ENCODE results near the gene ANKRD34A. TPM values are rescaled to one million over a fixed set of nuclear protein-coding genes. Genes with fewer than 3 reads are reported as not detected.

The ANKRD34A gene
- total and polyA plus RNA-seq, 2 of the 8 experiments (the other 6 are each of a cell fraction or from before 2014, with no cell fraction given), result 0.15 to 0.20 TPM

DNA sequence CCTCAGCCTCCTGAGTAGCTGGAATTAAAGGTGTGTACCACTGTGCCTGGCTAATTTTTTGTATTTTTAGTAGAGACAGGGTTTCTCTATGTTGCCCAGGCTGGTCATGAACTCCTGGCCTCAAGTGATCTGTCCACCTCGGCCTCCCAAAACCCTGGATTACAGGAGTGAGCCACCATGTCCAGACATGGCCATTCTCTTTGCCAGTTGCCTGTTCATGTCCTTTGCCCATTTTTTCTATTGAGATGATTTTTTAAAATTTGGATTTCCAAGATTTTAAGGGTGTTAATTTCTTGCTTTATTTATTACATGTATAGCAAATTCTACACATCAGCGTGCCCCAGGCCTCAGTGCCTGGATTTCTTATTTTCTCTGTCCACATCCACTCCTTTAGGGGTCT, 2.9 kb upstream of the ANKRD34A start:
- no peaks in the 10 kb centered on the region for H3K79me1 ChIP-seq (ENCODE audit: low read depth, low read length)
- no peak for DNase-seq (ENCODE audit: low read depth in 1 of 2, low spot score in 2 of 2)
- H3K18ac ChIP-seq (ENCODE audit: extremely low read depth, low read length), result no peak overlapping the region
- H2BK15ac ChIP-seq (ENCODE audit: low read length), result no peak overlapping the region
- H3K23me2 ChIP-seq (ENCODE audit: low read depth, low read length), result peaks cover 4% of the 10 kb centered on the region; the same call in 1 of the 2 replicates
- H4K5ac ChIP-seq (ENCODE audit: insufficient read length, low read depth, low read length), result no peak overlapping the region
- POLR2A ChIA-PET (ENCODE audit: partially characterized antibody), result interaction anchor here (2.8 kb wide), 1 partner anchor 26 kb away, joined by 9 read pairs; no protein-coding TSS in a partner anchor
- H2AFZ ChIP-seq (ENCODE audit: low read length), result no peak overlapping the region
- FAIRE-seq, result no peak
- H3K56ac ChIP-seq (replicated peaks; ENCODE audit: insufficient read length, low read depth, low read length), result no peak overlapping the region
- no peaks in the 10 kb centered on the region for H3K36me3 ChIP-seq (ENCODE audit: control insufficient read depth in 2 of 4, insufficient read depth in 4 of 4, low read length in 3 of 4)
- H4K20me1 ChIP-seq (replicated peaks in 1 of 2; ENCODE audit: control insufficient read depth in 1 of 2, insufficient read depth in 2 of 2, low read length in 2 of 2), result no peaks in the 10 kb centered on the region
- H4K91ac ChIP-seq (replicated peaks; ENCODE audit: insufficient read length, low read length), result no peak overlapping the region
- H2BK12ac ChIP-seq (ENCODE audit: low read depth, low read length), result no peak overlapping the region
- H2AK5ac ChIP-seq (ENCODE audit: low read depth, low read length), result no peak overlapping the region
- no peak overlapping the region for H3K4ac ChIP-seq (replicated peaks; ENCODE audit: insufficient read length, low read depth, low read length)
- H3K9me3 ChIP-seq (ENCODE audit: insufficient read depth in 2 of 2, low read depth in 1 of 2, low read length in 1 of 2), result no peaks in the 10 kb centered on the region
- peaks cover 11 to 20% (median 18%) of the 10 kb centered on the region in 4 experiments for H3K27me3 ChIP-seq (replicated peaks in 1 of 4; ENCODE audit: control insufficient read depth in 3 of 4, extremely low read depth in 1 of 4, insufficient read depth in 3 of 4, low read length in 3 of 4)
- H3K14ac ChIP-seq (ENCODE audit: insufficient read length), result no peak overlapping the region
- no peak overlapping the region for H3K4me3 ChIP-seq (ENCODE audit: extremely low read depth in 1 of 4, insufficient read depth in 2 of 4, low read depth in 3 of 4, low read length in 4 of 4)
- no peak overlapping the region for H4K8ac ChIP-seq (ENCODE audit: extremely low read depth, insufficient read depth, low read length)
- WGBS, 2 experiments (ENCODE audit: extremely low coverage in 1 of 2, insufficient coverage in 1 of 2, insufficient read length in 1 of 2, insufficient replicate concordance in 2 of 2, low coverage in 1 of 2, low lambda C conversion rate in 2 of 2, missing lambda C conversion rate in 1 of 2), result 90% methylated on average over 2 of the region's 2 CpGs; no CpG with 5 or more reads in 1 of the 2 experiments
- H2BK120ac ChIP-seq (replicated peaks; ENCODE audit: low read depth, low read length), result no peak overlapping the region
- no peak overlapping the region for H2BK20ac ChIP-seq (ENCODE audit: low read length)
- no peak overlapping the region for H3K4me2 ChIP-seq (ENCODE audit: insufficient read depth in 1 of 2, low read depth in 2 of 2, low read length in 2 of 2)
- peaks cover 0 to 6% (median 3%) of the 10 kb centered on the region in 4 experiments; a peak in 4 of 7 replicates for H3K4me1 ChIP-seq (replicated peaks in 1 of 4; ENCODE audit: control insufficient read depth in 3 of 4, insufficient read depth in 4 of 4, low read length in 3 of 4)
- H3K23ac ChIP-seq (ENCODE audit: insufficient read length), result no peak overlapping the region
- no peaks in the 10 kb centered on the region for H3K79me2 ChIP-seq (ENCODE audit: control insufficient read depth in 1 of 2, insufficient read depth in 2 of 2, low read length in 2 of 2)
- H3K27ac ChIP-seq (ENCODE audit: low read depth, low read length), result no peak overlapping the region
- no peak overlapping the region for H2BK5ac ChIP-seq (ENCODE audit: low read depth, low read length)
- no peak overlapping the region for H3K9ac ChIP-seq (replicated peaks in 1 of 4; ENCODE audit: extremely low read depth in 1 of 4, low read depth in 3 of 4, low read length in 3 of 4)
- CTCF ChIA-PET (ENCODE audit: partially characterized antibody), result interaction anchor here (1.0 to 1.7 kb wide), 4 partner anchors 11 to 95 kb away, joined by 4 read pairs; no protein-coding TSS in a partner anchor
- TF ChIP-seq SIRT6 (IDR thresholded peaks at IDR 0.05; ENCODE audit: low read length) (no peak), POLR2AphosphoS5 (IDR thresholded peaks at IDR 0.05; ENCODE audit: low read depth, low read length) (no peak)

All from H1 (cell line).